HUDEP-2 (cell line): ENCODE results near the gene IGSF23.

Experiments used
- DNase-seq, 76 experiments: peaks; one replicate each; lab custom pipeline; 2025; ENCODE audit not compliant: unreplicated experiment in 76 of 76; lab: John Stamatoyannopoulos, UW

The IGSF23 gene

GRCh38 chr19:44684892-44685863 lies 71.8 kb downstream of the IGSF23 start:
- no peak for DNase-seq

- no peak for DNase-seq
These were observed 72.5 kb downstream of the IGSF23 start for GRCh38 chr19:44685877-44686276.
